MM.1S (cell line): ENCODE data around the gene TCF23.

Experiments
- EZH2 ChIP-seq: fragments of 300-600 bp; sonication (generic); optimal IDR thresholded peaks from 2 replicates; pipeline ENCODE3; 2017; ENCODE audit warnings: low read depth, mild to moderate bottlenecking, antibody characterized with exemption, low read length, mixed read lengths
- EZH2phosphoT487 ChIP-seq: fragments of 300-600 bp; sonication (generic); IDR thresholded peaks from 2 replicates; pipeline ENCODE4 v1.6.1; 2018; ENCODE audit warnings: antibody characterized with exemption, low read length
- TF ChIP-seq, protein P1 (sequence below): fragments of 300-600 bp; sonication (generic); IDR thresholded peaks from 2 replicates; pipeline ENCODE4 v1.5.1; 2016; ENCODE audit warnings: antibody characterized with exemption, low read length, mixed read lengths

DNA sequence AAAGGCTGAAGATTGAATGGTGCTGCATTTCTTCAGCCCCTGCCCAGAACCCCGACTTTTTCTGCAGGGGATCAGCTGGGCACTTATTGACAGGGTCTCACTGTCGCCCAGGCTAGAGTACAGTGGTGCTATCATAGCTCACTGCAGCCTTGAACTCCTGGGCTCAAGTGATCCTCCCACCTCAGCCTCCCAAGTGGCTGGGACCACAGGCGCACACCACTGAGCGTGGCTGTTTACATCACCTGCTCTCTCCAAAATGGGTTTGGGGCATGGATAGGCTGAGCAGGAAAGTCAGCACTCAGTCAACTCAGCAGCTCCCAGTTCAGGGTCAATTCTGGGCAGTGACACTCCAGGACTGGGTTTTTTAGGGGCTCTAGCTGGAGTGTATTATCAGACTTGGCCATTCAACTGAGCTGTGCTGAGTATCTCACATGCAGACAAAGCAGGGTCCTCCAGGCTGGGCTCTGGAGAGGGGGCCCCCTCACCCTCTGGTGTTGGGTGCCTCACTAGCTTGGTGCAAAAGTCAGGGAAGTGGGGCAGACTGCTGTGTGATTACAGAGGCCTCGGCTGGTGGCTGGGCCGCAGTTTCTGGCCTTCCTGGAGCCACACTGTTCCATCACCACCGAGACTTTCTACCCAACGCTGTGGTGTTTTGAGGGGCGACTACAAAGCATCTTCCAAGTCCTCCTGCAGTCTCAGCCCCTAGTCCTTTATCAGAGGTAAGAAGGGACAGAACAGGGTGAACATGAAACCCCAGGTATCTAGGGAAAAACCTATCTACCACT, 20.7 kb upstream of the TCF23 start:
- TF ChIP-seq, protein P1, sequence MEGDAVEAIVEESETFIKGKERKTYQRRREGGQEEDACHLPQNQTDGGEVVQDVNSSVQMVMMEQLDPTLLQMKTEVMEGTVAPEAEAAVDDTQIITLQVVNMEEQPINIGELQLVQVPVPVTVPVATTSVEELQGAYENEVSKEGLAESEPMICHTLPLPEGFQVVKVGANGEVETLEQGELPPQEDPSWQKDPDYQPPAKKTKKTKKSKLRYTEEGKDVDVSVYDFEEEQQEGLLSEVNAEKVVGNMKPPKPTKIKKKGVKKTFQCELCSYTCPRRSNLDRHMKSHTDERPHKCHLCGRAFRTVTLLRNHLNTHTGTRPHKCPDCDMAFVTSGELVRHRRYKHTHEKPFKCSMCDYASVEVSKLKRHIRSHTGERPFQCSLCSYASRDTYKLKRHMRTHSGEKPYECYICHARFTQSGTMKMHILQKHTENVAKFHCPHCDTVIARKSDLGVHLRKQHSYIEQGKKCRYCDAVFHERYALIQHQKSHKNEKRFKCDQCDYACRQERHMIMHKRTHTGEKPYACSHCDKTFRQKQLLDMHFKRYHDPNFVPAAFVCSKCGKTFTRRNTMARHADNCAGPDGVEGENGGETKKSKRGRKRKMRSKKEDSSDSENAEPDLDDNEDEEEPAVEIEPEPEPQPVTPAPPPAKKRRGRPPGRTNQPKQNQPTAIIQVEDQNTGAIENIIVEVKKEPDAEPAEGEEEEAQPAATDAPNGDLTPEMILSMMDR: no peak
- TF ChIP-seq EZH2phosphoT487: no peak
- TF ChIP-seq EZH2: no peak
